GM23338 (cell line): ENCODE results near the gene CABP2. TPM values are rescaled to one million over a fixed set of nuclear protein-coding genes. Genes with fewer than 3 reads are reported as not detected.

Experiments
- ATAC-seq: fragments of 200-7000 bp; cut with Tn5 transposase; 3 replicates; pipeline ENCODE4 v1.9.1; 2020
- DNase-seq: peaks from one replicate; pipeline ENCODE4 v3.0.0-alpha.2; 2015; ENCODE audit warnings: low spot score
- H2AFZ ChIP-seq: fragments of 200-600 bp; sonication (generic); 2 replicates; pipeline ENCODE4 v1.8.0; 2016; ENCODE audit warnings: antibody characterized with exemption, mild to moderate bottlenecking, moderate library complexity
- H3F3A ChIP-seq: fragments of 200-600 bp; sonication (generic); replicated peaks from 2 replicates; pipeline ENCODE4 v1.8.0; 2017; ENCODE audit warnings: antibody characterized with exemption, mixed run types, low read depth
- H3K27ac ChIP-seq: fragments of 200-600 bp; sonication (generic); 2 replicates; pipeline ENCODE4 v1.6.1; 2016; ENCODE audit warnings: low read depth
- H3K27me3 ChIP-seq: fragments of 200-600 bp; sonication (generic); 2 replicates; pipeline ENCODE4 v1.8.0; 2016; ENCODE audit warnings: mild to moderate bottlenecking, mixed run types, moderate library complexity; ENCODE audit not compliant: insufficient read depth
- H3K36me3 ChIP-seq: fragments of 200-600 bp; sonication (generic); 2 replicates; pipeline ENCODE4 v1.8.0; 2016; ENCODE audit warnings: mild to moderate bottlenecking; ENCODE audit not compliant: insufficient read depth
- H3K4me1 ChIP-seq: fragments of 200-600 bp; sonication (generic); 2 replicates; pipeline ENCODE4 v1.8.0; 2016; ENCODE audit warnings: mild to moderate bottlenecking, moderate library complexity; ENCODE audit not compliant: insufficient read depth
- H3K4me2 ChIP-seq: fragments of 200-600 bp; sonication (generic); 2 replicates; pipeline ENCODE4 v1.7.1; 2017; ENCODE audit warnings: mixed run types
- H3K4me3 ChIP-seq: fragments of 200-600 bp; sonication (generic); 2 replicates; pipeline ENCODE4 v1.6.1; 2016; ENCODE audit warnings: mixed run types
- H3K79me2 ChIP-seq: fragments of 200-600 bp; sonication (generic); replicated peaks from 2 replicates; pipeline ENCODE4 v1.8.0; 2017; ENCODE audit warnings: mild to moderate bottlenecking; ENCODE audit not compliant: insufficient read depth
- H3K9me2 ChIP-seq: fragments of 200-600 bp; sonication (generic); 2 replicates; pipeline ENCODE4 v1.8.0; 2017; ENCODE audit not compliant: insufficient read depth
- H4K20me1 ChIP-seq: fragments of 200-600 bp; sonication (generic); replicated peaks from 2 replicates; pipeline ENCODE4 v1.8.0; 2017; ENCODE audit warnings: mild to moderate bottlenecking; ENCODE audit not compliant: insufficient read depth
- H3K27ac Mint-ChIP-seq: 2 replicates; pipeline ENCODE4 v1.8.0; 2020; ENCODE audit warnings: inconsistent platforms, mild to moderate bottlenecking, moderate library complexity, mixed read lengths
- H3K27me3 Mint-ChIP-seq: 3 replicates; pipeline ENCODE4 v1.8.0; 2022; ENCODE audit warnings: low read depth, mild to moderate bottlenecking, moderate library complexity, mixed read lengths, inconsistent platforms; ENCODE audit not compliant: insufficient read depth, poor library complexity
- H3K36me3 Mint-ChIP-seq: 3 replicates; pipeline ENCODE4 v1.8.0; 2021; ENCODE audit warnings: low read depth, mild to moderate bottlenecking, inconsistent platforms, moderate library complexity, mixed read lengths
- H3K4me1 Mint-ChIP-seq: 3 replicates; pipeline ENCODE4 v1.8.0; 2020; ENCODE audit warnings: mild to moderate bottlenecking, inconsistent platforms, mixed read lengths
- H3K4me3 Mint-ChIP-seq: 3 replicates; pipeline ENCODE4 v1.8.0; 2021; ENCODE audit warnings: moderate library complexity, mild to moderate bottlenecking, inconsistent platforms, mixed read lengths
- H3K9me3 Mint-ChIP-seq: 3 replicates; pipeline ENCODE4 v1.8.0; 2020; ENCODE audit warnings: moderate library complexity, mild to moderate bottlenecking, inconsistent platforms, mixed read lengths
- CREB1 ChIP-seq: fragments of 250-450 bp; sonication (Bioruptor Pico); IDR thresholded peaks from 2 replicates; pipeline ENCODE4 v1.5.0; 2020; ENCODE audit warnings: low read depth, mild to moderate bottlenecking, moderate library complexity
- CTCF ChIP-seq, 2 experiments: fragments of 200-600 bp in 1 of 2; sonication (generic) in 1 of 2; conservative IDR thresholded peaks; 2 replicates each; pipeline versions ENCODE4 v1.5.1 to v1.6.1; 2016 to 2017; ENCODE audit warnings: antibody characterized with exemption in 2 of 2, low read depth in 2 of 2, mild to moderate bottlenecking in 2 of 2, moderate library complexity in 1 of 2
- EZH2 ChIP-seq: fragments of 200-600 bp; sonication (generic); IDR thresholded peaks from one replicate; pipeline ENCODE4 v1.8.0; 2017; ENCODE audit warnings: antibody characterized with exemption, mild to moderate bottlenecking, low read depth; ENCODE audit not compliant: unreplicated experiment
- NANOG ChIP-seq: IDR thresholded peaks from 2 replicates; pipeline ENCODE4 v1.6.1; 2016; ENCODE audit warnings: antibody characterized with exemption, borderline replicate concordance
- POLR2AphosphoS5 ChIP-seq: IDR thresholded peaks from 2 replicates; pipeline ENCODE4 v1.6.1; 2016; ENCODE audit warnings: antibody characterized with exemption, low read depth
- STAT1 ChIP-seq: IDR thresholded peaks from one replicate; pipeline ENCODE4 v1.6.1; 2016; ENCODE audit warnings: antibody characterized with exemption; ENCODE audit not compliant: unreplicated experiment
- ZNF114 ChIP-seq: fragments of 250-450 bp; sonication (Bioruptor Pico); IDR thresholded peaks from 2 replicates; pipeline ENCODE4 v1.5.0; 2020; ENCODE audit warnings: mild to moderate bottlenecking, moderate library complexity
- ZNF462 ChIP-seq: fragments of 250-450 bp; sonication (Bioruptor Pico); IDR thresholded peaks from 2 replicates; pipeline ENCODE4 v1.5.0; 2020; ENCODE audit warnings: mild to moderate bottlenecking, moderate library complexity
- polyA plus RNA-seq: library from polyadenylated mRNA; unstranded; fragments of >200 nt; fragmentation: Nextera tagmentation; extraction: Ambion mirVana; gene quantifications from 2 replicates; pipeline ENCODE4 v1.2.1, GENCODE V29; 2016
- total RNA-seq: library from RNA; depleted of rRNA; stranded (reverse); fragments of >200 nt; shearing (Covaris generic); gene quantifications from 2 replicates; pipeline ENCODE4 v1.2.3, GENCODE V29; 2014
- TF ChIP-seq, protein P1 (sequence below): IDR thresholded peaks from 2 replicates; pipeline ENCODE4 v1.6.1; 2016; ENCODE audit warnings: antibody characterized with exemption
- TF ChIP-seq, protein P2 (sequence below): IDR thresholded peaks from one replicate; pipeline ENCODE4 v1.6.1; 2018; ENCODE audit warnings: antibody characterized with exemption; ENCODE audit not compliant: unreplicated experiment

The CABP2 gene
- total and polyA plus RNA-seq, 2 experiments from 2014 or later: not detected

DNA sequence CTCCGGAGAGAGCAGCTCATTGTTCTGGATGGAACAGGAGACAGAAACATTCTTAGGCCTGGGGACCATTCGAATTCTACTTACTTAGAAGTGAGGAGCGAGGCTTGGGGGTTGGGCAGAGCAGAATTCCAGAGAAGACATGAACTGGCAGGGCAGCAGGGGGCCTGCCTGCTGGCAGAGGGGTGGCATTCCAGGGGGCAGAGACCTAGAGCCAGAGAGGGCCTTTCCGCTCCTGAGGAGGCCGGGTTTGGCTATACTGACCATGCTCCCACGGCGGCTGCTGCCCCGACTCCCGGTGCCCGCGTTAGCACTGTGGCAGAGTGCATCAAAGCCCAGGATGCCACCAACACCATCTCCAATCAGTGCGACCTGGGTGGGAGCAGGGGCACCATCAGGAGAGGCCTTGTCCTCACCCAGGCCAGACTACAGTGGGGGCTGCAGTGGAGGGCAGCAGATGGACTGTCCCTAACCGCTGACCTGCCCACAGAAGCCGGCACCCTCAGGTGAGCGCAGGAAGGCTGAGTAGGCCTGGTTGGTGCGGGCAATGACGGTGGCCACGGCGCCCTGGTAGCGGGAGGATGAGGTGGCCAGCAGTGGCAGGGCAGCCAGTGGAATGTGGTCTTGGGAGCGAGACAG is 25.5 kb downstream of the CABP2 start (continued):
- TF ChIP-seq ZNF462 (CRISPR knock-in tag): no peak
- TF ChIP-seq, protein P1, sequence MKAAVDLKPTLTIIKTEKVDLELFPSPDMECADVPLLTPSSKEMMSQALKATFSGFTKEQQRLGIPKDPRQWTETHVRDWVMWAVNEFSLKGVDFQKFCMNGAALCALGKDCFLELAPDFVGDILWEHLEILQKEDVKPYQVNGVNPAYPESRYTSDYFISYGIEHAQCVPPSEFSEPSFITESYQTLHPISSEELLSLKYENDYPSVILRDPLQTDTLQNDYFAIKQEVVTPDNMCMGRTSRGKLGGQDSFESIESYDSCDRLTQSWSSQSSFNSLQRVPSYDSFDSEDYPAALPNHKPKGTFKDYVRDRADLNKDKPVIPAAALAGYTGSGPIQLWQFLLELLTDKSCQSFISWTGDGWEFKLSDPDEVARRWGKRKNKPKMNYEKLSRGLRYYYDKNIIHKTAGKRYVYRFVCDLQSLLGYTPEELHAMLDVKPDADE: no peak
- TF ChIP-seq CREB1 (CRISPR knock-in tag): no peak

DNA sequence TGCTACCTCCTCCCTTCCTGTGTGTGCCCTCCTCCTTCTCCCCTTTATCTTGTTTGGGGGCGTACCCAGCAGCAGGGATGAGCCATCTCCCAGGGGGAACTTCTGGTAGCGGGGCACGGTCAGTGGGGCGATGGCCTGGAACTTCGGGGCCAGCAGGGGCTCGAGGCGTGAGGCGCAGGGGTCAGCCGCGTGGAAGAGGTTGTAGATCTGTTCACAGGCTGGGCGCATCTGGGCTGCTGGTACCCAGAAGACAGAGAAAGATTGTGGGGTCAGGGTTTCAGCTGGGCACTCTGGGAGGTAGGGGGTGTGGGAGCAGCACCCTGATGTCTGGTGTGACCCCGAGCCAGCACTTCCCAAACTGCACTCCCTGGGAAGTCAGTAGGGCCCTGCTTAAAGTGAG is 27.1 kb downstream of the CABP2 start:
- H3K4me2 ChIP-seq: no peak overlapping the region
- H3K9me2 ChIP-seq: no peaks in the 10 kb centered on the region
- no peaks in the 10 kb centered on the region for H3K27me3 ChIP-seq
- no peak overlapping the region for H2AFZ ChIP-seq
- no peaks in the 10 kb centered on the region for H3K4me1 ChIP-seq
- H3K79me2 ChIP-seq: no peaks in the 10 kb centered on the region
- no peaks in the 10 kb centered on the region for H3K4me1 Mint-ChIP-seq
- no peak overlapping the region for H3K27ac ChIP-seq
- H3K27ac Mint-ChIP-seq: no peak overlapping the region
- H3F3A ChIP-seq: 0 out of 2 replicates have a peak, but pooled peaks cover 3% of the 10 kb centered on the region
- H3K4me3 ChIP-seq: no peak overlapping the region
- no peaks in the 10 kb centered on the region for H3K9me3 Mint-ChIP-seq
- H3K4me3 Mint-ChIP-seq: no peak overlapping the region
- no peaks in the 10 kb centered on the region; the same call in 1 of the 2 replicates for H4K20me1 ChIP-seq
- H3K36me3 Mint-ChIP-seq: peaks cover 7% of the 10 kb centered on the region; the same call in 2 of the 3 replicates
- ATAC-seq (no peak), DNase-seq (no peak)
- H3K27me3 Mint-ChIP-seq: peaks cover 3% of the 10 kb centered on the region
- peaks cover 3% of the 10 kb centered on the region; the same call in 1 of the 2 replicates for H3K36me3 ChIP-seq
- TF ChIP-seq CTCF (conservative IDR thresholded peaks at IDR 0.05; ENCODE audit: low read depth in 2 of 2) (no peak), EZH2 (no peak), CREB1 (CRISPR knock-in tag) (no peak), ZNF114 (CRISPR knock-in tag) (no peak), NANOG (no peak), POLR2AphosphoS5 (no peak), STAT1 (no peak)
- TF ChIP-seq, protein P2, sequence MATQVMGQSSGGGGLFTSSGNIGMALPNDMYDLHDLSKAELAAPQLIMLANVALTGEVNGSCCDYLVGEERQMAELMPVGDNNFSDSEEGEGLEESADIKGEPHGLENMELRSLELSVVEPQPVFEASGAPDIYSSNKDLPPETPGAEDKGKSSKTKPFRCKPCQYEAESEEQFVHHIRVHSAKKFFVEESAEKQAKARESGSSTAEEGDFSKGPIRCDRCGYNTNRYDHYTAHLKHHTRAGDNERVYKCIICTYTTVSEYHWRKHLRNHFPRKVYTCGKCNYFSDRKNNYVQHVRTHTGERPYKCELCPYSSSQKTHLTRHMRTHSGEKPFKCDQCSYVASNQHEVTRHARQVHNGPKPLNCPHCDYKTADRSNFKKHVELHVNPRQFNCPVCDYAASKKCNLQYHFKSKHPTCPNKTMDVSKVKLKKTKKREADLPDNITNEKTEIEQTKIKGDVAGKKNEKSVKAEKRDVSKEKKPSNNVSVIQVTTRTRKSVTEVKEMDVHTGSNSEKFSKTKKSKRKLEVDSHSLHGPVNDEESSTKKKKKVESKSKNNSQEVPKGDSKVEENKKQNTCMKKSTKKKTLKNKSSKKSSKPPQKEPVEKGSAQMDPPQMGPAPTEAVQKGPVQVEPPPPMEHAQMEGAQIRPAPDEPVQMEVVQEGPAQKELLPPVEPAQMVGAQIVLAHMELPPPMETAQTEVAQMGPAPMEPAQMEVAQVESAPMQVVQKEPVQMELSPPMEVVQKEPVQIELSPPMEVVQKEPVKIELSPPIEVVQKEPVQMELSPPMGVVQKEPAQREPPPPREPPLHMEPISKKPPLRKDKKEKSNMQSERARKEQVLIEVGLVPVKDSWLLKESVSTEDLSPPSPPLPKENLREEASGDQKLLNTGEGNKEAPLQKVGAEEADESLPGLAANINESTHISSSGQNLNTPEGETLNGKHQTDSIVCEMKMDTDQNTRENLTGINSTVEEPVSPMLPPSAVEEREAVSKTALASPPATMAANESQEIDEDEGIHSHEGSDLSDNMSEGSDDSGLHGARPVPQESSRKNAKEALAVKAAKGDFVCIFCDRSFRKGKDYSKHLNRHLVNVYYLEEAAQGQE: no peak
- TF ChIP-seq, protein P1: no peak
